Effector memory CD8-positive, alpha-beta T cell (primary cell): Measurements from ENCODE around the gene SEMA6D.

ENCODE experiments used
- ATAC-seq: fragments of 150-1000 bp; cut with Tn5 transposase; replicated peaks from 2 replicates; pipeline ENCODE4 v1.10.0; 2021; ENCODE audit warnings: mild to moderate bottlenecking, moderate library complexity
- DNase-seq, 3 experiments: peaks; one replicate each; pipeline ENCODE4 v3.0.0; 2021
- H3K27ac Mint-ChIP-seq, 2 donors: one replicate each; pipeline ENCODE4 v1.8.0; 2022; ENCODE audit warnings: mild to moderate bottlenecking in 2 of 2, mixed read lengths in 2 of 2, moderate library complexity in 2 of 2
- H3K27me3 Mint-ChIP-seq, 2 donors: one replicate each; pipeline ENCODE4 v1.8.0; 2022; ENCODE audit warnings: mixed read lengths in 2 of 2
- H3K36me3 Mint-ChIP-seq: one replicate; pipeline ENCODE4 v1.8.0; 2022; ENCODE audit warnings: mild to moderate bottlenecking, moderate library complexity, mixed read lengths; ENCODE audit not compliant: insufficient read depth
- H3K4me1 Mint-ChIP-seq, 2 donors: one replicate each; pipeline ENCODE4 v1.8.0; 2022; ENCODE audit warnings: low read depth in 2 of 2, mixed read lengths in 2 of 2
- H3K4me3 Mint-ChIP-seq, 2 donors: one replicate each; pipeline ENCODE4 v1.8.0; 2022; ENCODE audit warnings: mild to moderate bottlenecking in 2 of 2, mixed read lengths in 2 of 2, moderate library complexity in 2 of 2
- H3K9me3 Mint-ChIP-seq, 2 donors: one replicate each; pipeline ENCODE4 v1.8.0; 2022; ENCODE audit warnings: mixed read lengths in 2 of 2

Gene SEMA6D

GRCh38 chr15:47814620-47815019, 97.3 kb downstream of the SEMA6D start:
- H3K27ac Mint-ChIP-seq = no peak overlapping the region
- DNase-seq = no peak
- H3K4me1 Mint-ChIP-seq = peaks cover 4 to 5% of the 10 kb centered on the region in 2 donors
- peaks cover 0 to 18% of the 10 kb centered on the region in 2 donors for H3K27me3 Mint-ChIP-seq
- ATAC-seq = no peak
- no peaks in the 10 kb centered on the region for H3K36me3 Mint-ChIP-seq
- peaks cover 0 to 5% of the 10 kb centered on the region in 2 donors for H3K9me3 Mint-ChIP-seq
- no peak overlapping the region for H3K4me3 Mint-ChIP-seq

- no peak overlapping the region for H3K27ac Mint-ChIP-seq
- H3K4me1 Mint-ChIP-seq = peaks cover 3% of the 10 kb centered on the region in 2 donors
- H3K9me3 Mint-ChIP-seq = peaks cover 0 to 3% of the 10 kb centered on the region in 2 donors
- H3K4me3 Mint-ChIP-seq = no peak overlapping the region
- DNase-seq (no peak), ATAC-seq (no peak)
- H3K36me3 Mint-ChIP-seq = no peaks in the 10 kb centered on the region
- H3K27me3 Mint-ChIP-seq = peaks cover 0 to 18% of the 10 kb centered on the region in 2 donors
Observed at GRCh38 chr15:47817969-47818548, 100.8 kb downstream of the SEMA6D start.

- DNase-seq = no peak
- Mint-ChIP-seq H3K27me3 (peaks cover 0 to 18% of the 10 kb centered on the region in 2 donors), H3K9me3 (peaks cover 0 to 2% of the 10 kb centered on the region in 2 donors), H3K36me3 (no peaks in the 10 kb centered on the region), H3K4me1 (no peaks in the 10 kb centered on the region), H3K4me3 (no peak overlapping the region), H3K27ac (no peak overlapping the region)
- ATAC-seq = no peak
Observed at GRCh38 chr15:47819158-47819557, 101.9 kb downstream of the SEMA6D start.

- no peak for ATAC-seq
Observed at GRCh38 chr15:47820057-47820746, 102.9 kb downstream of the SEMA6D start.

GRCh38 chr15:47820747-47821319, 103.5 kb downstream of the SEMA6D start:
- Mint-ChIP-seq H3K4me1 (no peaks in the 10 kb centered on the region), H3K36me3 (no peaks in the 10 kb centered on the region), H3K9me3 (no peaks in the 10 kb centered on the region), H3K27ac (no peak overlapping the region), H3K27me3 (peaks cover 0 to 18% of the 10 kb centered on the region in 2 donors), H3K4me3 (no peak overlapping the region)
- DNase-seq (no peak), ATAC-seq (no peak)

More at GRCh38 chr15:47820057-47820746, 102.9 kb downstream of the SEMA6D start:
- no peaks in the 10 kb centered on the region for H3K36me3 Mint-ChIP-seq
- no peak for DNase-seq
- H3K4me1 Mint-ChIP-seq = no peaks in the 10 kb centered on the region
- no peak overlapping the region for H3K27ac Mint-ChIP-seq
- peaks cover 0 to 18% of the 10 kb centered on the region in 2 donors for H3K27me3 Mint-ChIP-seq
- H3K9me3 Mint-ChIP-seq = no peaks in the 10 kb centered on the region
- H3K4me3 Mint-ChIP-seq = no peak overlapping the region

GRCh38 chr15:47822048-47822447, 104.7 kb downstream of the SEMA6D start:
- DNase-seq = no peak
- no peaks in the 10 kb centered on the region for H3K4me1 Mint-ChIP-seq

More at GRCh38 chr15:47822048-47822447, 104.7 kb downstream of the SEMA6D start:
- peaks cover 0 to 2% of the 10 kb centered on the region in 2 donors for H3K9me3 Mint-ChIP-seq
- no peak overlapping the region for H3K27ac Mint-ChIP-seq
- H3K36me3 Mint-ChIP-seq = no peaks in the 10 kb centered on the region
- no peak for ATAC-seq
- H3K4me3 Mint-ChIP-seq = no peak overlapping the region
- H3K27me3 Mint-ChIP-seq = peaks cover 0 to 18% of the 10 kb centered on the region in 2 donors
